ENCODE data around the gene HSD17B3. TPM values are rescaled to one million over a fixed set of nuclear protein-coding genes. Genes with fewer than 3 reads are reported as not detected.

HSD17B3 gene
- total RNA-seq, 1 donor from 2014 or later = not detected

DNA sequence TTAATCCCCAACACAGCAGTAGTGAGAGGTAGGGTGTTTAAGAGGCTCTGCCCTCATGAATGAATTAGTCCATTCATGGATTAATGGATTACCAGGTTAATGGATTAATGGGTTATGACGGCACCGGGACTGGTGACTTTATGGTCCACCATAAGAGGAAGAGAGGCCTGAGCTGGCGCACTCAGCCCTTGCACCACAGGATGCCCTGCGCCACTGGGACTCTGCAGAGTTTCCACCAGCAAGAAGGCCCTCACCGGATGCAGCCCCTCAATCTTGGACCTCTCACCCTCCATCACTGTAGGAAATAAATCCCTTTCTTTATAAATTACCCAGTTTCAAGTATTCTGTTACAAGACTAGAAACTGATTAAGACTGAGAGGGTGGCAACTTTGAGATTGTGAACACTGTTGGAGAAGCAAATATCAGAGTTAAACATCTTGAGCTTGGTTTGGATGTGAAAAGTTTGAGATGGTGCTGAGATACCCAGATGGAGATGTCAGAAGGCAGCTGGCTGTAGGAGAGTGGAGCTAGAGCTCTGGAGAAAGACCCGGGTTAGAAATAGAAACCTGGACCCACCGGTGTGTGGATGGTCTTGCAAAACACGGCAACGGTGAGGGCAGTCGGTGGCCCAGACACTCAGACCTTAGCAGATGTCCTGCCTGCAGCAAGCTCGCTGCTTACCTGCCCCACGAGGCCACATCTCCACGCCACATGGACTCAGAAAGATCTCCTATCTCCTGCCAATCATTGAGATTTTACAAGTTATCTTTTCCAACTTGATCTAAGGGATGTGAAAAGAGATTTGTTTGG, 98.8 kb downstream of the HSD17B3 start:
- Histone ChIP-seq H3K4me1 (no peaks in the 10 kb centered on the region), H3K9me3 (no peaks in the 10 kb centered on the region), H3K27me3 (no peaks in the 10 kb centered on the region), H3K36me3 (no peaks in the 10 kb centered on the region), H3K27ac (no peak overlapping the region), H3K4me3 (no peak overlapping the region)
- TF ChIP-seq CTCF (IDR thresholded peaks at IDR 0.05) (no peak), POLR2A (IDR thresholded peaks at IDR 0.05) (no peak), POLR2AphosphoS5 (IDR thresholded peaks at IDR 0.05; ENCODE audit: insufficient read depth in 1 of 2, low read depth in 1 of 2) (no peak)
- DNase-seq (ENCODE audit: extremely low spot score in 2 of 2) = no peak
- intact Hi-C loops (cut with DNase I) = no loop called here

DNA sequence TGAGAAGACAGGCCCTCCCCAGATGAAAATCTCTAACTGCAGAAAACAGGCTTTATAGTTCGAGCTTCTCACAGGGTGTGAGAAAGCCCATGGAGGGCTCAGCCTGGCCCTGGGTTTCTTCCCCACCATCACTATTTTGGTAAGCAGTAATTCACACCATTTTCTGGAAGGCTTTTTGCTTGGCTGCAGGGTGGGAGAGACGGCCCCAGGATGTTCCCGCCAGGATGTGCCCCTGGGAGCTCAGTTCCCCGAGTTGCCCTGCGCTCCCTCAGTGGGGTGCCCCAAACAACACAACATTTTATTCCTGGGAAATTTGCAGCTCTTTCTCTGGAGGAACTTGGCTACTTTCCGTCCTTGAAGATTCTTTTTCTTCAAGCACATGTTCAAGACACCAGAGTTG, 100.8 kb downstream of the HSD17B3 start:
- H3K9me3 ChIP-seq = no peaks in the 10 kb centered on the region
- intact Hi-C loops (cut with DNase I) = no loop called here
- H3K27me3 ChIP-seq = no peaks in the 10 kb centered on the region
- no peaks in the 10 kb centered on the region for H3K4me1 ChIP-seq
- H3K36me3 ChIP-seq = no peaks in the 10 kb centered on the region
- TF ChIP-seq CTCF (IDR thresholded peaks at IDR 0.05) = no peak
- no peak overlapping the region for H3K4me3 ChIP-seq
- DNase-seq (ENCODE audit: extremely low spot score in 2 of 2) = no peak
- no peak overlapping the region for H3K27ac ChIP-seq

DNA sequence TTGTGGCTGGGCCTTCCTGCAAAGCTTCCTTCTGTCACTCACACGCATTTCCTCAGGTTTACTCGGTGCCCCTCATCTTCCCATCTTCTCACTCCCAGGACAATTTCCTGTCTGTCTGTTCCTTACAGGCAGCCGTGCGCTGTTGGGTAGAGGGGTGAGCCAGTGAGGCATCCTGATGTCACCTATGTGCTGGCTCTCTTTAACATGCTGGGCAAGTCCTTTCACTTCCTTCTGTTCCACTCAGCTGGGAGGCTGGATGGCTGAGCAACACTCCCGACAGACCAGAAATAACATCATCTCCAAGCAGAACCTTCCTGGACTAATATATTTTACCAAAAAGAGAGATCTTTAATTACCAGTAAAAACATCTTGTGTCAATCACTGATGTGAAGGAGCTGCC, 103.0 kb downstream of the HSD17B3 start:
- TF ChIP-seq POLR2AphosphoS5 (IDR thresholded peaks at IDR 0.05; ENCODE audit: insufficient read depth in 1 of 2, low read depth in 1 of 2) (no peak), CTCF (IDR thresholded peaks at IDR 0.05) (no peak), POLR2A (IDR thresholded peaks at IDR 0.05) (no peak)

DNA sequence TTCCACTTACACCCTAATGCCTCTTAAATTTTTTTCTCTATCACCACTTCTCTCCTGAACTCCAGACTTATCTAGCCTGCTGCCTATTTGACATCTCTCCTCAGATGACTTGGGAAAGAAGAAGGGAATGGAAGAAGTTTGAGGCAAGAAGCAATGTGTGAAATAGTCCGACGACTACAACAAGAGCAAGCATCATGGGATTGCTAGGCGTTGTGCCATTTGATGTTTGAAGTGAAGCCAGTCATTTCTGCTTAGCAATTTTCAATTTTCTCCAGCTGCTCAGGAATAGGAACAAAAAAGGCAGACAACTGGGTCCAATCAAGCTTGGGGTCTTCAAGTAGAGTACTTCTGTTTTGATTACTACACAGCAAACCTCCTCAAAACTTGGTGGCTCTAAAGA, 106.4 kb downstream of the HSD17B3 start:
- H3K4me3 ChIP-seq = no peak overlapping the region
- peaks cover 5% of the 10 kb centered on the region for H3K9me3 ChIP-seq
- H3K27ac ChIP-seq = no peak overlapping the region
- DNase-seq (ENCODE audit: extremely low spot score in 2 of 2) = no peak
- intact Hi-C loops (cut with DNase I) = no loop called here
- no peaks in the 10 kb centered on the region for H3K36me3 ChIP-seq
- H3K4me1 ChIP-seq = no peaks in the 10 kb centered on the region
- no peaks in the 10 kb centered on the region for H3K27me3 ChIP-seq
- TF ChIP-seq CTCF (IDR thresholded peaks at IDR 0.05) (no peak), POLR2AphosphoS5 (IDR thresholded peaks at IDR 0.05; ENCODE audit: insufficient read depth in 1 of 2, low read depth in 1 of 2) (no peak), POLR2A (IDR thresholded peaks at IDR 0.05) (no peak)

More for the DNA sequence above, 103.0 kb downstream of the HSD17B3 start:
- Histone ChIP-seq H3K36me3 (no peaks in the 10 kb centered on the region), H3K27ac (no peak overlapping the region), H3K4me3 (no peak overlapping the region), H3K27me3 (no peaks in the 10 kb centered on the region), H3K4me1 (no peaks in the 10 kb centered on the region), H3K9me3 (no peaks in the 10 kb centered on the region)
- no peak for DNase-seq (ENCODE audit: extremely low spot score in 2 of 2)
- intact Hi-C loops (cut with DNase I) = no loop called here

GRCh38 chr9:96193236-96193755, 108.7 kb downstream of the HSD17B3 start:
- TF ChIP-seq POLR2A (IDR thresholded peaks at IDR 0.05) (no peak), POLR2AphosphoS5 (IDR thresholded peaks at IDR 0.05; ENCODE audit: insufficient read depth in 1 of 2, low read depth in 1 of 2) (no peak), CTCF (IDR thresholded peaks at IDR 0.05) (no peak)
- H3K4me1 ChIP-seq = no peaks in the 10 kb centered on the region
- no peak overlapping the region for H3K27ac ChIP-seq
- H3K36me3 ChIP-seq = no peaks in the 10 kb centered on the region
- H3K27me3 ChIP-seq = no peaks in the 10 kb centered on the region
- no peak overlapping the region for H3K4me3 ChIP-seq
- H3K9me3 ChIP-seq = peaks cover 5% of the 10 kb centered on the region
- DNase-seq (ENCODE audit: extremely low spot score in 2 of 2) = no peak
- intact Hi-C loops (cut with DNase I) = no loop called here

Measured in vagina (tissue), 2 donors.